CD4-positive, alpha-beta T cell (primary cell): ENCODE results near the gene PRDM16. TPM values are rescaled to one million over a fixed set of nuclear protein-coding genes. Genes with fewer than 3 reads are reported as not detected.

ENCODE experiments used
- ATAC-seq: fragments of 200-7000 bp; cut with Tn5 transposase; one replicate; pipeline ENCODE4 v1.10.0; 2022; ENCODE audit warnings: mild to moderate bottlenecking; ENCODE audit not compliant: poor library complexity
- CTCF ChIA-PET: fragments of 350-600 bp; sonication (Branson Sonifier 250); formaldehyde crosslinking; loops from one replicate; lab custom pipeline; 2021; ENCODE audit warnings: antibody characterized with exemption, inconsistent platforms; lab: Charles Lee
- POLR2A ChIA-PET: fragments of 350-600 bp; sonication (Branson Sonifier 250); formaldehyde crosslinking; loops from one replicate; lab custom pipeline; 2021; ENCODE audit warnings: antibody characterized with exemption, inconsistent platforms; lab: Charles Lee
- DNase-seq, 14 experiments: peaks; one replicate each; pipeline ENCODE4 v3.0.0-alpha.2; 2013 to 2020; ENCODE audit warnings: mixed read lengths in 2 of 14
- H3K27ac ChIP-seq, 2 donors: one replicate each; pipeline versions ENCODE4 v1.5.1 to v1.7.0; 2013; ENCODE audit warnings: low read length in 2 of 2, low read depth in 1 of 2, mild to moderate bottlenecking in 1 of 2
- H3K27me3 ChIP-seq, 2 experiments: 1 replicate in 1 of 2; 2 replicates in 1 of 2; pipeline versions ENCODE4 v1.6.1 to v1.7.0; 2013; ENCODE audit warnings: low read length in 2 of 2, control low read depth in 1 of 2, mild to moderate bottlenecking in 1 of 2, moderate library complexity in 1 of 2; ENCODE audit not compliant: insufficient read depth in 2 of 2, control insufficient read depth in 1 of 2
- H3K36me3 ChIP-seq: one replicate; pipeline ENCODE4 v1.6.1; 2013; ENCODE audit warnings: low read length, control low read depth; ENCODE audit not compliant: insufficient read depth
- H3K4me1 ChIP-seq: one replicate; pipeline ENCODE4 v1.6.1; 2013; ENCODE audit warnings: low read length, control low read depth; ENCODE audit not compliant: insufficient read depth
- H3K4me3 ChIP-seq: one replicate; pipeline ENCODE4 v1.5.1; 2013; ENCODE audit warnings: mild to moderate bottlenecking, low read length, moderate library complexity
- H3K9me3 ChIP-seq, 2 experiments: 1 replicate in 1 of 2; 2 replicates in 1 of 2; pipeline versions ENCODE4 v1.6.1 to v1.7.0; 2013; ENCODE audit warnings: low read length in 2 of 2, mild to moderate bottlenecking in 2 of 2, control low read depth in 1 of 2, moderate library complexity in 1 of 2; ENCODE audit not compliant: control insufficient read depth in 1 of 2, insufficient read depth in 1 of 2
- H3K27ac Mint-ChIP-seq: one replicate; pipeline ENCODE4 v1.8.0; 2020; ENCODE audit warnings: mixed read lengths
- H3K27me3 Mint-ChIP-seq: one replicate; pipeline ENCODE4 v1.8.0; 2021; ENCODE audit warnings: mixed read lengths
- H3K36me3 Mint-ChIP-seq: one replicate; pipeline ENCODE4 v1.8.0; 2021; ENCODE audit warnings: low read depth, mixed read lengths
- H3K4me1 Mint-ChIP-seq: one replicate; pipeline ENCODE4 v1.8.0; 2021; ENCODE audit warnings: low read depth, mixed read lengths
- H3K4me3 Mint-ChIP-seq: one replicate; pipeline ENCODE4 v1.8.0; 2020; ENCODE audit warnings: mild to moderate bottlenecking, mixed read lengths
- H3K9me3 Mint-ChIP-seq: one replicate; pipeline ENCODE4 v1.8.0; 2020; ENCODE audit warnings: mixed read lengths
- intact Hi-C, 2 experiments: fragments of 100-400 bp; cut with DNase I in 1 of 2; cut with micrococcal nuclease in 1 of 2; formaldehyde crosslinking; loops; one replicate each; pipeline versions ENCODE4 v1.15.1 to v1.9.0; 2023 to 2025; cut with DNase I, micrococcal nuclease
- total RNA-seq, 174 experiments: library from RNA in 2 of 174; stranded (reverse) in 2 of 174; gene quantifications; one replicate each; pipeline ENCODE4 v1.2.3 and lab custom pipeline; 2021 to 2026
- TF ChIP-seq, protein P1 (sequence below): fragments of 200-600 bp; IDR thresholded peaks from one replicate; pipeline ENCODE4 v1.8.0; 2022; ENCODE audit warnings: antibody characterized with exemption, mild to moderate bottlenecking

The PRDM16 gene
- total RNA-seq, 2 experiments from 2014 or later = not detected

DNA sequence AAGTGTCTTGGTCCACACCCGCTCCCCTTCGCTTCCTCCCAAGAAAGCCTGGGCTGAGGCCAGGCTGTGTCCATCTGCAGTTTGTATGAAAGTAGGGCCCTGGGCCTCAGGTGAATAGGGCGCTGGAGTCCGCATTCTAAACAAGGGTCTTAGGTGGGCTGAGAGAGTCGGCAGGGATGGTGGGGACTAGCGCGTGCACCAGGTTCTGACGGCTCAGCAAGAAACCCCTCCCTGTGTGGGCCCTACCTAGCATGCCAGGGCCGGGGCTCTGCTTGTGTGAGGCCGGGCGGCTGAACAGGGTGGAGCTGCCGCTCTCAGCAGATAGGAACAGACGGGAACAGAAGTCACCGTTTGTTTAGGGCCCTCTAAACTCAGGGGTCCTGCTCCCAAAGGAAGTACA lies 46.0 kb upstream of the PRDM16 start:
- Mint-ChIP-seq H3K4me3 (no peak overlapping the region), H3K27me3 (no peaks in the 10 kb centered on the region), H3K36me3 (no peaks in the 10 kb centered on the region), H3K9me3 (no peaks in the 10 kb centered on the region), H3K27ac (no peak overlapping the region), H3K4me1 (no peaks in the 10 kb centered on the region)
- Histone ChIP-seq H3K36me3 (no peaks in the 10 kb centered on the region), H3K9me3 (peaks cover 0 to 24% of the 10 kb centered on the region in 2 experiments), H3K4me1 (no peaks in the 10 kb centered on the region), H3K4me3 (no peak overlapping the region), H3K27ac (no peak overlapping the region), H3K27me3 (peaks cover 0 to 2% of the 10 kb centered on the region in 2 experiments)
- POLR2A ChIA-PET = no interaction called here
- TF ChIP-seq, protein P1, sequence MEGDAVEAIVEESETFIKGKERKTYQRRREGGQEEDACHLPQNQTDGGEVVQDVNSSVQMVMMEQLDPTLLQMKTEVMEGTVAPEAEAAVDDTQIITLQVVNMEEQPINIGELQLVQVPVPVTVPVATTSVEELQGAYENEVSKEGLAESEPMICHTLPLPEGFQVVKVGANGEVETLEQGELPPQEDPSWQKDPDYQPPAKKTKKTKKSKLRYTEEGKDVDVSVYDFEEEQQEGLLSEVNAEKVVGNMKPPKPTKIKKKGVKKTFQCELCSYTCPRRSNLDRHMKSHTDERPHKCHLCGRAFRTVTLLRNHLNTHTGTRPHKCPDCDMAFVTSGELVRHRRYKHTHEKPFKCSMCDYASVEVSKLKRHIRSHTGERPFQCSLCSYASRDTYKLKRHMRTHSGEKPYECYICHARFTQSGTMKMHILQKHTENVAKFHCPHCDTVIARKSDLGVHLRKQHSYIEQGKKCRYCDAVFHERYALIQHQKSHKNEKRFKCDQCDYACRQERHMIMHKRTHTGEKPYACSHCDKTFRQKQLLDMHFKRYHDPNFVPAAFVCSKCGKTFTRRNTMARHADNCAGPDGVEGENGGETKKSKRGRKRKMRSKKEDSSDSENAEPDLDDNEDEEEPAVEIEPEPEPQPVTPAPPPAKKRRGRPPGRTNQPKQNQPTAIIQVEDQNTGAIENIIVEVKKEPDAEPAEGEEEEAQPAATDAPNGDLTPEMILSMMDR = no peak
- ATAC-seq (no peak), DNase-seq (no peak)
- intact Hi-C loops = no loop called here
- CTCF ChIA-PET = no interaction called here

DNA sequence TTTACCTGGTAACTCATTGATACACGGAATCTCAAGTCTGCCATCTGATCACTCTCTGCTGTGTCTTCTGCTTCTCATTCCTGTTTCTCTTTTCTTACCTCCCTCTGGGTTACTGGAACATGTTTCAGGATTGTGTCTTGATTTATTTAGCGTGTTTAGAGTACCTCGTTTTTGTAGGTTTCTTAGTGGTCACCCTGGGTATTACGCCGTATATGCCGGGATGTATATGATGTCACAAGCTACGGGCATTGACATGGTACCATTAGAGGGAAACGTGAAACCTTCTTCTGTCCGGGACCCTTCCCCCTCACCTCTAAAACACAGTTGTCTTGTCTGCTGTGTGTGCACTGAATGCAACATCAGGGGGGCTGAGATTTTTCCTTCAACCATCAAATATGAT lies 45.0 kb upstream of the PRDM16 start:
- Histone ChIP-seq H3K9me3 (peaks cover 0 to 17% of the 10 kb centered on the region in 2 experiments), H3K4me1 (no peaks in the 10 kb centered on the region), H3K4me3 (no peak overlapping the region), H3K27me3 (peaks cover 0 to 4% of the 10 kb centered on the region in 2 experiments), H3K36me3 (no peaks in the 10 kb centered on the region), H3K27ac (no peak overlapping the region)
- DNase-seq (no peak), ATAC-seq (no peak)
- Mint-ChIP-seq H3K27me3 (no peaks in the 10 kb centered on the region), H3K4me3 (no peak overlapping the region), H3K9me3 (no peaks in the 10 kb centered on the region), H3K4me1 (no peaks in the 10 kb centered on the region), H3K27ac (no peak overlapping the region), H3K36me3 (no peaks in the 10 kb centered on the region)
- intact Hi-C loops = no loop called here
- POLR2A ChIA-PET = no interaction called here
- TF ChIP-seq, protein P1 = no peak
- CTCF ChIA-PET = no interaction called here

DNA sequence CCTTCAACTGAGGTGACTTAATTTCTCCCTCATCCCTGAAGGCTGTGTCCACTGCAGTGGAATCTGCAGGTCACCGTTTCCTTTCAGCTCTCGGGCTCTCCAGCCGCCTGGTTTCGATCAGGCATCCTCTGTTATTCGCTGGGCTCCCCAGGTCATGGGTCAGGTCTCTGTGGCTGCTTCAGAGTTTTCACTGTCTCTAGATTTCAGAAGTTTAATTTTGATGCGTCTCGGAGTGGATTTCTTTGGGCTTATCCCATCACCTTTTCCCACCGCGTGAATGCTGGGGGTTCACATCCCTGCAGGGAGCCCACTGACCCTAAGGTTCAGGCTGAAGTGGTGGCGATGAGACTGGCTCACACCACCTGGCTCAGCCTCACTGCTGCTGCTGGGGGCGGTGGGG lies 44.4 kb upstream of the PRDM16 start:
- peaks cover 0 to 4% of the 10 kb centered on the region in 2 experiments for H3K27me3 ChIP-seq
- H3K36me3 ChIP-seq = no peaks in the 10 kb centered on the region
- no peaks in the 10 kb centered on the region for H3K36me3 Mint-ChIP-seq
- TF ChIP-seq, protein P1 = no peak
- ChIA-PET POLR2A (no interaction called here), CTCF (no interaction called here)
- no peak for DNase-seq
- H3K4me1 Mint-ChIP-seq = no peaks in the 10 kb centered on the region
- H3K4me3 Mint-ChIP-seq = no peak overlapping the region
- no peaks in the 10 kb centered on the region for H3K4me1 ChIP-seq
- no peaks in the 10 kb centered on the region for H3K27me3 Mint-ChIP-seq
- intact Hi-C loops = no loop called here
- no peak for ATAC-seq
- no peak overlapping the region for H3K27ac ChIP-seq
- no peak overlapping the region for H3K4me3 ChIP-seq
- H3K27ac Mint-ChIP-seq = no peak overlapping the region
- H3K9me3 ChIP-seq = peaks cover 0 to 15% of the 10 kb centered on the region in 2 experiments
- no peaks in the 10 kb centered on the region for H3K9me3 Mint-ChIP-seq
